PC-9 (cell line): ENCODE results near the gene BCKDHA. TPM values are rescaled to one million over a fixed set of nuclear protein-coding genes. Genes with fewer than 3 reads are reported as not detected.
A peak's percentile ranks its signal among the peaks of the same experiment; 100 is the strongest.

Experiments used
- BruUV-seq: library from RNA; stranded (reverse); fragments of 400-500 nt; replicated peaks from 2 replicates; lab custom pipeline; 2021; lab: Mats Ljungman, UMichigan
- CTCF ChIA-PET: fragments of 300-600 bp; sonication (Branson Sonifier 250); formaldehyde crosslinking; loops from one replicate; lab custom pipeline; 2022; ENCODE audit warnings: antibody characterized with exemption; lab: Charles Lee
- POLR2A ChIA-PET: fragments of 300-600 bp; sonication (Branson Sonifier 250); formaldehyde crosslinking; loops from one replicate; lab custom pipeline; 2022; ENCODE audit warnings: antibody characterized with exemption; ENCODE audit not compliant: unreplicated experiment; lab: Charles Lee
- DNase-seq, 2 experiments: peaks; one replicate each; pipeline versions ENCODE4 v3.0.0 to v3.0.0-alpha.2; 2015 to 2022; ENCODE audit warnings: mixed read lengths in 1 of 2
- H2AFZ ChIP-seq: fragments of 200-600 bp; sonication (generic); 2 replicates; pipeline ENCODE4 v1.8.1; 2017; ENCODE audit warnings: antibody characterized with exemption
- H3F3A ChIP-seq: fragments of 200-600 bp; sonication (generic); 2 replicates; pipeline ENCODE4 v1.8.1; 2017; ENCODE audit warnings: antibody characterized with exemption, mild to moderate bottlenecking, low read depth; ENCODE audit not compliant: insufficient read depth
- H3K27ac ChIP-seq: fragments of 200-600 bp; sonication (generic); 2 replicates; pipeline ENCODE4 v1.6.1; 2016; ENCODE audit warnings: mixed run types
- H3K27me3 ChIP-seq: fragments of 200-600 bp; sonication (generic); 2 replicates; pipeline ENCODE4 v1.6.1; 2016; ENCODE audit warnings: low read depth, mixed run types; ENCODE audit not compliant: insufficient read depth
- H3K36me3 ChIP-seq: fragments of 200-600 bp; sonication (generic); 2 replicates; pipeline ENCODE4 v1.6.1; 2016; ENCODE audit warnings: low read depth, mixed run types
- H3K4me1 ChIP-seq: fragments of 200-600 bp; sonication (generic); replicated peaks from 2 replicates; pipeline ENCODE4 v1.6.1; 2016; ENCODE audit warnings: mixed run types; ENCODE audit not compliant: insufficient read depth
- H3K4me2 ChIP-seq: fragments of 200-600 bp; sonication (generic); 2 replicates; pipeline ENCODE4 v1.6.1; 2017; ENCODE audit warnings: mixed run types
- H3K4me3 ChIP-seq: fragments of 200-600 bp; sonication (generic); 2 replicates; pipeline ENCODE4 v1.6.1; 2016; ENCODE audit warnings: mixed run types
- H3K79me2 ChIP-seq: fragments of 200-600 bp; sonication (generic); 2 replicates; pipeline ENCODE4 v1.6.1; 2017; ENCODE audit warnings: low read depth, mixed run types
- H3K9me2 ChIP-seq: fragments of 200-600 bp; sonication (generic); 2 replicates; pipeline ENCODE4 v1.8.1; 2017; ENCODE audit warnings: mild to moderate bottlenecking; ENCODE audit not compliant: insufficient read depth
- H3K9me3 ChIP-seq: fragments of 200-600 bp; sonication (generic); 2 replicates; pipeline ENCODE4 v1.8.1; 2016; ENCODE audit warnings: low read depth; ENCODE audit not compliant: insufficient read depth
- H4K20me1 ChIP-seq: fragments of 200-600 bp; sonication (generic); 2 replicates; pipeline ENCODE4 v1.8.1; 2017; ENCODE audit not compliant: insufficient read depth
- CTCF ChIP-seq: fragments of 200-600 bp; sonication (generic); conservative IDR thresholded peaks from 2 replicates; pipeline ENCODE4 v1.6.1; 2017; ENCODE audit warnings: mixed run types, antibody characterized with exemption, mild to moderate bottlenecking, moderate library complexity
- EZH2 ChIP-seq: fragments of 200-600 bp; sonication (generic); IDR thresholded peaks from 2 replicates; pipeline ENCODE4 v1.8.0; 2017; ENCODE audit warnings: antibody characterized with exemption, low read depth
- intact Hi-C: fragments of 100-400 bp; cut with micrococcal nuclease; formaldehyde crosslinking; loops from one replicate; pipeline ENCODE4 v1.10.0; 2022; ENCODE audit not compliant: unreplicated experiment
- total RNA-seq: library from RNA; stranded (reverse); gene quantifications from 2 replicates; pipeline ENCODE4 v1.2.3, GENCODE V29; 2021

BCKDHA gene
- total RNA-seq, 1 experiment from 2014 or later, result 26.3 TPM

- BruUV-seq, result TSS peak; percentile 89
- peak within 1 kb of the TSS; percentile 87 for H2AFZ ChIP-seq
- intact Hi-C loops, result loop anchor here (10.0 kb wide), 1 partner anchor 85 kb away; the partner anchor contains the start of gene TGFB1
Measured at GRCh38 chr19:41439441-41440222, 42.0 kb downstream of the BCKDHA start, which contains the start of gene DMAC2. Gene DMAC2, minus strand, starts transcription at chr19:41439912. Its CDS starts 13 bp downstream, at chr19:41439899.

GRCh38 chr19:41441321-41441945 lies 43.8 kb downstream of the BCKDHA start:
- ChIA-PET CTCF (interaction anchor here (0.7 kb wide), 1 partner anchor 363 kb away, joined by 14 read pairs; no protein-coding TSS in a partner anchor), POLR2A (interaction anchor here (0.6 kb wide), 1 partner anchor 696 kb away, joined by 3 read pairs; no protein-coding TSS in a partner anchor)
- no peak overlapping the region for H3K4me3 ChIP-seq
- no peak overlapping the region for H2AFZ ChIP-seq
- TF ChIP-seq EZH2 (no peak), CTCF (no peak)
- no peaks in the 10 kb centered on the region; the same call in 1 of the 2 replicates for H3K9me3 ChIP-seq
- no peaks in the 10 kb centered on the region for H3F3A ChIP-seq
- H3K27me3 ChIP-seq, result peaks cover 21% of the 10 kb centered on the region; the same call in 1 of the 2 replicates
- H3K27ac ChIP-seq, result no peak overlapping the region
- H3K4me1 ChIP-seq, result peaks cover 7% of the 10 kb centered on the region; the same call in 1 of the 2 replicates
- intact Hi-C loops, result no loop called here
- no peak overlapping the region for H3K4me2 ChIP-seq
- peaks cover 6% of the 10 kb centered on the region; the same call in 1 of the 2 replicates for H3K79me2 ChIP-seq
- no TSS peak for BruUV-seq
- no peaks in the 10 kb centered on the region for H3K36me3 ChIP-seq
- H3K9me2 ChIP-seq, result no peaks in the 10 kb centered on the region
- no peaks in the 10 kb centered on the region for H4K20me1 ChIP-seq
- DNase-seq, result no peak

More at GRCh38 chr19:41439441-41440222, 42.0 kb downstream of the BCKDHA start, which contains the start of gene DMAC2:
- no peaks in the 10 kb centered on the region for H3K9me2 ChIP-seq
- ChIA-PET CTCF (interaction anchor here (0.5 to 1.0 kb wide), 3 partner anchors 9 to 664 kb away, joined by 3 to 4 read pairs (median 3); no protein-coding TSS in a partner anchor), POLR2A (interaction anchor here (0.5 to 1.0 kb wide), 13 partner anchors 12 to 1273 kb away, joined by 3 to 25 read pairs (median 6); partner anchors contain the start of genes AXL and B3GNT8)
- peaks cover 7% of the 10 kb centered on the region; the same call in 1 of the 2 replicates for H3K4me1 ChIP-seq
- DNase-seq, result peak; percentile 91 to 94
- TF ChIP-seq CTCF, result peak; percentile 61; the same call in 1 of the 2 replicates
- no peak for TF ChIP-seq EZH2
- H4K20me1 ChIP-seq, result no peaks in the 10 kb centered on the region
- peaks cover 7% of the 10 kb centered on the region; the same call in 1 of the 2 replicates for H3K27me3 ChIP-seq
- no peaks in the 10 kb centered on the region; the same call in 1 of the 2 replicates for H3F3A ChIP-seq
- H3K79me2 ChIP-seq, result peaks cover 6% of the 10 kb centered on the region; the same call in 1 of the 2 replicates
- H3K36me3 ChIP-seq, result no peaks in the 10 kb centered on the region
- peak within 1 kb of the TSS; percentile 77 for H3K27ac ChIP-seq
- peak within 1 kb of the TSS; percentile 76 for H3K4me3 ChIP-seq
- H3K4me2 ChIP-seq, result peak within 1 kb of the TSS; percentile 87
- no peaks in the 10 kb centered on the region; the same call in 1 of the 2 replicates for H3K9me3 ChIP-seq
